Measurements from ENCODE around the gene DNAH8. TPM values are rescaled to one million over a fixed set of nuclear protein-coding genes. Genes with fewer than 3 reads are reported as not detected.

Gene DNAH8
- total and polyA plus RNA-seq, 10 donors = 0.20 to 15.6 (median 5.2) TPM

DNA sequence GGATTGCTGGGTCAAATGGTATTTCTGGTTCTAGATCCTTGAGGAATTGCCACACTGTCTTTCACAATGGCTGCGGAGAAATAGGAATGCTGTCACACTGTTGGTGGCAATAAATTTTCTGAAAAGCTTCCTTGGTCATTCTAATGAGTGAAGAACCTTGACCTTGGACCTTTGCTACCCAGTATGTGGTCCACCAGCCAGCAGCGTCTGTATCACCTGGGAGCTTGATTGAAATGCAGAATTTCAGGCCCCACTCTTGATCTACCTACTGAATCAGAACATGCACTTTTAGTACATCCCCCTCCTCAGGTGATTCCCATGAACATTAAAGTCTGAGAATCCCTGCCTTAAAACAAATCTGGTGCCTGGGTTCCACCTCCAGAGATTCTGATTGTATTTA lies 305.9 kb downstream of the DNAH8 start:
- TF ChIP-seq POLR2A (IDR thresholded peaks at IDR 0.05) (no peak), POLR2AphosphoS5 (IDR thresholded peaks at IDR 0.05) (no peak)
- TF ChIP-seq, protein P1, sequence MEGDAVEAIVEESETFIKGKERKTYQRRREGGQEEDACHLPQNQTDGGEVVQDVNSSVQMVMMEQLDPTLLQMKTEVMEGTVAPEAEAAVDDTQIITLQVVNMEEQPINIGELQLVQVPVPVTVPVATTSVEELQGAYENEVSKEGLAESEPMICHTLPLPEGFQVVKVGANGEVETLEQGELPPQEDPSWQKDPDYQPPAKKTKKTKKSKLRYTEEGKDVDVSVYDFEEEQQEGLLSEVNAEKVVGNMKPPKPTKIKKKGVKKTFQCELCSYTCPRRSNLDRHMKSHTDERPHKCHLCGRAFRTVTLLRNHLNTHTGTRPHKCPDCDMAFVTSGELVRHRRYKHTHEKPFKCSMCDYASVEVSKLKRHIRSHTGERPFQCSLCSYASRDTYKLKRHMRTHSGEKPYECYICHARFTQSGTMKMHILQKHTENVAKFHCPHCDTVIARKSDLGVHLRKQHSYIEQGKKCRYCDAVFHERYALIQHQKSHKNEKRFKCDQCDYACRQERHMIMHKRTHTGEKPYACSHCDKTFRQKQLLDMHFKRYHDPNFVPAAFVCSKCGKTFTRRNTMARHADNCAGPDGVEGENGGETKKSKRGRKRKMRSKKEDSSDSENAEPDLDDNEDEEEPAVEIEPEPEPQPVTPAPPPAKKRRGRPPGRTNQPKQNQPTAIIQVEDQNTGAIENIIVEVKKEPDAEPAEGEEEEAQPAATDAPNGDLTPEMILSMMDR (IDR thresholded peaks at IDR 0.05 in 8 of 11, conservative IDR thresholded peaks at IDR 0.05 in 3 of 11) = no peak
- peaks cover 0 to 44% (median 0%) of the 10 kb centered on the region in 7 donors for H3K27me3 ChIP-seq (replicated peaks in 1 of 7)
- 59 to 85% (median 82%) methylated on average over 2 of the region's 2 CpGs for WGBS, 5 donors
- intact Hi-C loops (cut with DNase I; ENCODE audit: low total_unique reads) = no loop called here
- H3K4me3 ChIP-seq = no peak overlapping the region
- no peak for DNase-seq
- no peak overlapping the region for H3K27ac ChIP-seq
- H3K36me3 ChIP-seq = no peaks in the 10 kb centered on the region
- no peaks in the 10 kb centered on the region for H3K4me1 ChIP-seq
- H3K9me3 ChIP-seq = no peaks in the 10 kb centered on the region

DNA sequence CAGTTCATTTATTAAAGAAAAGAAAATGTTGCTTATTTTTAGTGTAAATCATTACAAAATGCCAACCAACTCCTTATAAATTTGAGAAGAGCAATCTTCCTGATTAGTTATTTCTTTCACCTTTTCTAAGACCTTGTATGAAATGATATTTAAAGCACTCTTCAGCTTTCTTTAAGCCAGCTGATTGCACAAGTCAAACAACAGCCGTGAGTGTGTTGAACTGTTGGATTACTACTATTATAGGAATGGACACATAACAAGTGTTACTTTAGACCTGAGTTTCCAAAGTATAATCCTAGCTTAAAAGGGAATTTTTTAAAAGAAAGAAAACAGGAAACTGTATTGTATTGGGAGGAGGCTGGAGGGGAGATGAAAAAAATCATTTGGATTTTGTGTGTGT lies 306.7 kb downstream of the DNAH8 start:
- no peaks in the 10 kb centered on the region for H3K4me1 ChIP-seq
- 47 to 84% (median 69%) methylated on average over 1 of the region's 1 CpG for WGBS, 5 donors
- H3K27me3 ChIP-seq (replicated peaks in 1 of 7) = peaks cover 0 to 46% (median 0%) of the 10 kb centered on the region in 7 donors
- H3K9me3 ChIP-seq = no peaks in the 10 kb centered on the region
- no peaks in the 10 kb centered on the region for H3K36me3 ChIP-seq
- no peak overlapping the region for H3K4me3 ChIP-seq
- no peak for DNase-seq
- no peak overlapping the region for H3K27ac ChIP-seq
- TF ChIP-seq POLR2A (IDR thresholded peaks at IDR 0.05) (no peak), POLR2AphosphoS5 (IDR thresholded peaks at IDR 0.05) (no peak)
- TF ChIP-seq, protein P1 (IDR thresholded peaks at IDR 0.05 in 8 of 11, conservative IDR thresholded peaks at IDR 0.05 in 3 of 11) = no peak
- intact Hi-C loops (cut with DNase I; ENCODE audit: low total_unique reads) = no loop called here

DNA sequence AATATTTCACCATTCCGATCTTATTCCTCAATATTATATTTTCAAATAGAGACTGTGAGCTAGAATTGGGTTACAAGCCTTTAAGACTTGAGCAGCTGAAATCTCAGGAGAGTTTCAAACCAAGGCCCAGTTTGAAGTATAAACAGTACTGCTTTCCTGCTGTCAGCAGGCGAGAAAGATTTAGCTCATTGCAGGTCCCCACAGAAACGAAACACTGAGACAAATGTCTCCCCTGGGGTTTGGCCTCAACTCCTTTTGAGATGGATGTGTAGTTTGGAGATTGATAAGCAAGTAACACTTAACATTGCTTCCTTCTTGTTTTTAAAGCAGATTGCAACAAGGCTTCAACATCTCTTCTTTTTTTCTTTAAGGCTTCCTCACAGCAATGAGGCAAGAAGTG lies 311.1 kb downstream of the DNAH8 start:
- Histone ChIP-seq H3K27me3 (replicated peaks in 1 of 7) (peaks cover 0 to 41% (median 3%) of the 10 kb centered on the region in 7 donors), H3K36me3 (no peaks in the 10 kb centered on the region), H3K9me3 (no peaks in the 10 kb centered on the region), H3K4me3 (no peak overlapping the region), H3K27ac (no peak overlapping the region), H3K4me1 (no peaks in the 10 kb centered on the region)
- intact Hi-C loops (cut with DNase I; ENCODE audit: low total_unique reads) = no loop called here
- WGBS, 5 donors = 34 to 48% (median 42%) methylated on average over 3 of the region's 3 CpGs
- TF ChIP-seq POLR2A (IDR thresholded peaks at IDR 0.05) = no peak
- TF ChIP-seq POLR2AphosphoS5 (IDR thresholded peaks at IDR 0.05) = no peak
- TF ChIP-seq, protein P1 (IDR thresholded peaks at IDR 0.05 in 8 of 11, conservative IDR thresholded peaks at IDR 0.05 in 3 of 11) = no peak
- no peak for DNase-seq

DNA sequence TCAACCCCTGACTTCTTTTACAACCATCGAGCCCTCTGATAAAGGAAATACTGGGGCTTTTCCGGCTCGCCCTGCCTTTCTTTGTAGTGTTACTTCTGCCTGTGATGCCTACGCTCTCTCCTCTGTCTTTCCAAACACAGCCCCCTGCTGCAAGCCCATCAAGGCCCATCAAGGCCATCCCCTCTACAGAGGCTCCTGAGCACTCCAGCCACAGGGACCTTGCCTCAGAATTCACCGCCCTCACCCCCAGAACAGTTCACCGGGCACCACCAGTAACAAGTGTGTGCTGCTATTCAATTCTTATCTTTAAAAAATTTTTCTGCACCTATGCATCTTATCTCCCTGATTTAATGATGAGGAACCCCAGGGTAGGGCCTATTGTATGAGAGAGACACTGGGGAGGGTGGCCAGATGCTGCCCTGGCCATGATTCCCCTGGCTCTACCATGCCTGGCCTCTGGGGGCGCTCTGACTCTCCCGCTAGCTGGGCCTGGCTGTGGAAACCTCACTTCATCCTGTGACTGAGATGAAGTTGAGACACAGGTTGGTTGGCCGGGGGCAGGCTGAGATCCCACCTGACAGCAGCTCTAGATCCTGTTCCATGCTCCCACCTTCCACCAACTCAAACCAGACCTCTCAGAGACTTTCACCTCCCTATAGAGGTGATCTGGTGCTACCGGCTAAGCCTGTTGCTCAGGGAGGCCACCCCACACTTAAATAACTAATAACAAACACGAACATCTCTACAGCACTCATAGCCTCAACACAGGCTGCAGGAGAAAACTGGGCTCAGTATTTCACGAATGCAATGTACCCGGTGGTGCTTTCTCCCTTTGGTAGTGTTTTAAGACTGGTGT lies 314.3 kb downstream of the DNAH8 start:
- Histone ChIP-seq H3K9me3 (no peaks in the 10 kb centered on the region), H3K27ac (no peak overlapping the region), H3K36me3 (no peaks in the 10 kb centered on the region), H3K4me3 (no peak overlapping the region), H3K4me1 (no peaks in the 10 kb centered on the region), H3K27me3 (replicated peaks in 1 of 7) (peaks cover 0 to 41% (median 6%) of the 10 kb centered on the region in 7 donors)
- WGBS, 5 donors = 71 to 81% (median 76%) methylated on average over 13 of the region's 13 CpGs
- TF ChIP-seq POLR2A (IDR thresholded peaks at IDR 0.05) = no peak
- TF ChIP-seq POLR2AphosphoS5 (IDR thresholded peaks at IDR 0.05) = no peak
- TF ChIP-seq, protein P1 (IDR thresholded peaks at IDR 0.05 in 8 of 11, conservative IDR thresholded peaks at IDR 0.05 in 3 of 11) = peak in 10 of 11 experiments; percentile 20 to 71 (median 56)
- intact Hi-C loops (cut with DNase I; ENCODE audit: low total_unique reads) = no loop called here
- no peak for DNase-seq

All from spleen (tissue), 11 donors.